NOMO-1 treated with DMSO at 0.1 percent for 48 hours (cell line): ENCODE measurements around the gene NANP.

ENCODE experiments used
- DNase-seq: peaks from one replicate; lab custom pipeline; 2025; ENCODE audit not compliant: unreplicated experiment; lab: John Stamatoyannopoulos, UW

Gene NANP

GRCh38 chr20:25571817-25572216 is 52.0 kb downstream of the NANP start:
- no peak for DNase-seq

- no peak for DNase-seq
These were observed 52.6 kb downstream of the NANP start for GRCh38 chr20:25571240-25571639.

- DNase-seq: no peak
These were observed 53.7 kb downstream of the NANP start for GRCh38 chr20:25570148-25570530.

- no peak for DNase-seq
These were observed 56.5 kb downstream of the NANP start for GRCh38 chr20:25567286-25567685.

- no peak for DNase-seq
These were observed 57.0 kb downstream of the NANP start for GRCh38 chr20:25566821-25567220.

- DNase-seq: no peak
These were observed 58.1 kb downstream of the NANP start for GRCh38 chr20:25565578-25566157.

- DNase-seq: no peak
These were observed 59.9 kb downstream of the NANP start for GRCh38 chr20:25563876-25564275.

- no peak for DNase-seq
These were observed 60.5 kb downstream of the NANP start for GRCh38 chr20:25563362-25563761.
